Left renal pelvis (tissue), 4 donors: ENCODE measurements around the gene TRIM13. TPM values are rescaled to one million over a fixed set of nuclear protein-coding genes. Genes with fewer than 3 reads are reported as not detected.

Source experiments
- DNase-seq, 4 donors: peaks; one replicate each; pipeline ENCODE4 v3.0.0-alpha.2; 2013; ENCODE audit warnings: low read depth in 4 of 4, low spot score in 3 of 4
- polyA plus RNA-seq, 4 donors: library from polyadenylated mRNA; unstranded; fragments of 120-200 nt; gene quantifications; one replicate each; pipeline ENCODE4 v1.2.1, GENCODE V29; 2013; ENCODE audit not compliant: insufficient read length in 4 of 4

TRIM13 gene
- polyA plus RNA-seq, 4 donors, result 37.9 to 52.2 (median 49.0) TPM

GRCh38 chr13:49996161-49996915 lies 504 bp upstream of the TRIM13 start:
- peak; percentile 70 to 85 (median 82) for DNase-seq

GRCh38 chr13:49997955-49998354 lies 1.1 kb downstream of the TRIM13 start:
- DNase-seq, result peak in 2 of 4 donors; percentile 8 to 23

GRCh38 chr13:49998714-49999624 lies 2.1 kb downstream of the TRIM13 start:
- DNase-seq, result no peak

GRCh38 chr13:50001287-50001686 lies 4.4 kb downstream of the TRIM13 start:
- DNase-seq, result no peak

GRCh38 chr13:50006426-50007135 lies 9.7 kb downstream of the TRIM13 start:
- DNase-seq, result no peak

GRCh38 chr13:50011461-50011860 lies 14.6 kb downstream of the TRIM13 start:
- no peak for DNase-seq

GRCh38 chr13:50012396-50013169 lies 15.7 kb downstream of the TRIM13 start:
- DNase-seq, result no peak

- DNase-seq, result no peak
These were observed 17.5 kb downstream of the TRIM13 start for GRCh38 chr13:50014386-50014785.

- no peak for DNase-seq
These were observed 18.4 kb downstream of the TRIM13 start, which contains the start of gene KCNRG for GRCh38 chr13:50015258-50015657. KCNRG (plus strand) TSS chr13:50015444; CDS start chr13:50015494, 50 bp downstream.

GRCh38 chr13:50015750-50016149 lies 18.9 kb downstream of the TRIM13 start:
- no peak for DNase-seq

GRCh38 chr13:50016444-50016843 lies 19.6 kb downstream of the TRIM13 start:
- DNase-seq, result no peak

GRCh38 chr13:50017819-50018218 lies 21.0 kb downstream of the TRIM13 start:
- DNase-seq, result no peak

- no peak for DNase-seq
These were observed 28.6 kb downstream of the TRIM13 start for GRCh38 chr13:50025436-50025835.

- DNase-seq, result no peak
These were observed 30.1 kb downstream of the TRIM13 start for GRCh38 chr13:50026788-50027473.

- no peak for DNase-seq
These were observed 33.5 kb downstream of the TRIM13 start for GRCh38 chr13:50030315-50030714.

- DNase-seq, result no peak
These were observed 36.9 kb downstream of the TRIM13 start for GRCh38 chr13:50033725-50034124.

GRCh38 chr13:50037788-50038187 lies 40.9 kb downstream of the TRIM13 start:
- no peak for DNase-seq

GRCh38 chr13:50038266-50038665 lies 41.4 kb downstream of the TRIM13 start:
- DNase-seq, result no peak

- no peak for DNase-seq
These were observed 55.6 kb downstream of the TRIM13 start for GRCh38 chr13:50052478-50052877.

GRCh38 chr13:50053844-50054243 lies 57.0 kb downstream of the TRIM13 start:
- DNase-seq, result no peak
